Astrocyte (in vitro differentiated cells and primary cell): ENCODE data around the gene PARG.

Experiments
- EZH2 ChIP-seq: IDR thresholded peaks from 2 replicates; pipeline ENCODE4 v1.6.1; 2012; ENCODE audit warnings: mild to moderate bottlenecking, low read length, inconsistent platforms; ENCODE audit not compliant: insufficient read depth
- TF ChIP-seq, protein P1 (sequence below): IDR thresholded peaks from 2 replicates; pipeline ENCODE4 v1.5.1; 2011; ENCODE audit warnings: low read depth, mild to moderate bottlenecking, inconsistent platforms, low read length, moderate library complexity; ENCODE audit not compliant: insufficient read depth

DNA sequence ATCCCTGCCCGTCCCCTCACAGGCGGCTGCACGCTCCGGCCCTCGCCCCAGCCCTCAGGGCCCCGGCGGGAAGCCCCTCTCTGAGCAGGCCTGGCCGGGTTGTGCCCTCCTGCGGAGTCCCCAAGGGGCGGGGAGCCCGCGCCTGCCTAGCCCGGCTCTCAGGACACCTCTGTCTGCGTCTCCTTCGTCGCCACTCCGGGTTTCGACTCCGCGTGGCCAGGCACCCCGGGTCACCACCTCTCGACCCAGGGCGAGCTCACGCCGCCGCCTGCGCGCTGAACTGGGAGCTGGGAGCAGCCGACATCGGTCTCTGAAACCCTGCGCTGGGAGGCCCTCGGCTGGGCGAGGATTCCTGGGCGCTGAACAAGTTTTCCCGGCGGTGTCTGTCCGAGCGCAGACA is 173.5 kb downstream of the PARG start:
- peak; percentile 75 for TF ChIP-seq EZH2
- TF ChIP-seq, protein P1, sequence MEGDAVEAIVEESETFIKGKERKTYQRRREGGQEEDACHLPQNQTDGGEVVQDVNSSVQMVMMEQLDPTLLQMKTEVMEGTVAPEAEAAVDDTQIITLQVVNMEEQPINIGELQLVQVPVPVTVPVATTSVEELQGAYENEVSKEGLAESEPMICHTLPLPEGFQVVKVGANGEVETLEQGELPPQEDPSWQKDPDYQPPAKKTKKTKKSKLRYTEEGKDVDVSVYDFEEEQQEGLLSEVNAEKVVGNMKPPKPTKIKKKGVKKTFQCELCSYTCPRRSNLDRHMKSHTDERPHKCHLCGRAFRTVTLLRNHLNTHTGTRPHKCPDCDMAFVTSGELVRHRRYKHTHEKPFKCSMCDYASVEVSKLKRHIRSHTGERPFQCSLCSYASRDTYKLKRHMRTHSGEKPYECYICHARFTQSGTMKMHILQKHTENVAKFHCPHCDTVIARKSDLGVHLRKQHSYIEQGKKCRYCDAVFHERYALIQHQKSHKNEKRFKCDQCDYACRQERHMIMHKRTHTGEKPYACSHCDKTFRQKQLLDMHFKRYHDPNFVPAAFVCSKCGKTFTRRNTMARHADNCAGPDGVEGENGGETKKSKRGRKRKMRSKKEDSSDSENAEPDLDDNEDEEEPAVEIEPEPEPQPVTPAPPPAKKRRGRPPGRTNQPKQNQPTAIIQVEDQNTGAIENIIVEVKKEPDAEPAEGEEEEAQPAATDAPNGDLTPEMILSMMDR = no peak
